Measurements from ENCODE around the gene PLBD2. TPM values are rescaled to one million over a fixed set of nuclear protein-coding genes. Genes with fewer than 3 reads are reported as not detected.

PLBD2 gene
- total and polyA plus RNA-seq, 4 donors: 12.1 to 31.2 (median 19.6) TPM

DNA sequence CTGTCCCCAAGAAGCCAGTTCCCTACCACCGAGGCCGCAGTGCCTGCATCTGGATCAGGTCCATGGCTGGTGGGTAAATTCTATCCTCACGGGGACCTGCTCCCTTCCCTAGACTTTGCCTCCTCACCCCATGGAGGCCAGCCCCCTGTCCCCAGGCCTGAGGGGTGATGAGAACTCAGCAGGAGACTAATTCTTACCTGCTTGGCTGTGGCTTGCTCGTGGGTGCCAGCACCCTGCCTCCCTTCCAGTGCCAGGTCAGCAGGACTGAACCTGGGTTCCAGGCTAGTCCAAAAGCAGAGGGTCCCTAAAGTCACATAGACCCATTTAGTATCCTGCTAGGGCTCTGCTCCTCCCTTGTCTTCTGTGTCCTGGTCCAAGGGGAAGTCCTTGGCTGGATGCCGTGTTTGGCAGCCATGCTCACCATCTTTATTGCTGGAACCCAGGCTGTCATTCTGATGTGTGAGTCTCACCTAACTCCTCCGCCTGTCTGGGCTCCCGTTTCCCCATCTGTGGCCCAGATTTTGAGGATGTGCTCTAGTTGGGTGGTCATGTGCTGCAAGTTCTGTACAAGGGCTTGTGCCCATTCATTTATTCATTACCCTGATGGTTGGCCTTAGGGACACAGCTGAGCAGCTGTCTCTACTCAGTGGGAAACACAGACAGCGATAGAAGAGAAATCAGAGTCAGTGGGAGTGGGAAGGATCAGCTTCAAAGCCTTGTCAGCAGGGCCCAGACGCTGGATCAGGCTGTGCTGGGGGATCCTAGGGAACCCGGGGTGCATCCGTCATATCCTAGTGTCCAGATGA is 949 bp downstream of the PLBD2 start:
- no peaks in the 10 kb centered on the region for H3K36me3 ChIP-seq (ENCODE audit: control insufficient read depth in 4 of 4, insufficient read depth in 3 of 4, low read depth in 1 of 4, low read length in 3 of 4)
- H3K4me1 ChIP-seq (ENCODE audit: control insufficient read depth in 4 of 4, insufficient read depth in 4 of 4, low read length in 3 of 4): peaks cover 2 to 17% (median 10%) of the 10 kb centered on the region in 4 donors
- WGBS: 51% methylated on average over 11 of the region's 11 CpGs
- H3K4me3 ChIP-seq (ENCODE audit: low read depth in 1 of 3, low read length in 3 of 3): peak overlapping the region; percentile 41 to 96 (median 74)
- peak overlapping the region in 1 of 2 donors; percentile 48 for H3K9ac ChIP-seq (ENCODE audit: low read depth in 1 of 2, low read length in 2 of 2)
- no peaks in the 10 kb centered on the region for H3K9me3 ChIP-seq (ENCODE audit: control insufficient read depth in 4 of 4, low read length in 3 of 4)
- TF ChIP-seq TAF1 (conservative IDR thresholded peaks at IDR 0.05) (no peak), EGR1 (IDR thresholded peaks at IDR 0.05; ENCODE audit: low read depth in 2 of 2) (no peak), JUND (IDR thresholded peaks at IDR 0.05) (no peak), NR2F2 (IDR thresholded peaks at IDR 0.05) (no peak), SP1 (IDR thresholded peaks at IDR 0.05) (no peak), FOXA2 (IDR thresholded peaks at IDR 0.05) (no peak), ATF3 (IDR thresholded peaks at IDR 0.05) (no peak), RXRA (IDR thresholded peaks at IDR 0.05) (no peak), HNF4G (IDR thresholded peaks at IDR 0.05) (no peak), YY1 (IDR thresholded peaks at IDR 0.05) (no peak), HNF4A (conservative IDR thresholded peaks at IDR 0.05) (no peak), REST (IDR thresholded peaks at IDR 0.05) (no peak), FOXA1 (IDR thresholded peaks at IDR 0.05) (no peak), GABPA (IDR thresholded peaks at IDR 0.05 in 1 of 2, conservative IDR thresholded peaks at IDR 0.05 in 1 of 2) (no peak), RAD21 (IDR thresholded peaks at IDR 0.05) (no peak)
- TF ChIP-seq, protein P1, sequence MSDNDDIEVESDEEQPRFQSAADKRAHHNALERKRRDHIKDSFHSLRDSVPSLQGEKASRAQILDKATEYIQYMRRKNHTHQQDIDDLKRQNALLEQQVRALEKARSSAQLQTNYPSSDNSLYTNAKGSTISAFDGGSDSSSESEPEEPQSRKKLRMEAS (IDR thresholded peaks at IDR 0.05): no peak
- TF ChIP-seq, protein P2, sequence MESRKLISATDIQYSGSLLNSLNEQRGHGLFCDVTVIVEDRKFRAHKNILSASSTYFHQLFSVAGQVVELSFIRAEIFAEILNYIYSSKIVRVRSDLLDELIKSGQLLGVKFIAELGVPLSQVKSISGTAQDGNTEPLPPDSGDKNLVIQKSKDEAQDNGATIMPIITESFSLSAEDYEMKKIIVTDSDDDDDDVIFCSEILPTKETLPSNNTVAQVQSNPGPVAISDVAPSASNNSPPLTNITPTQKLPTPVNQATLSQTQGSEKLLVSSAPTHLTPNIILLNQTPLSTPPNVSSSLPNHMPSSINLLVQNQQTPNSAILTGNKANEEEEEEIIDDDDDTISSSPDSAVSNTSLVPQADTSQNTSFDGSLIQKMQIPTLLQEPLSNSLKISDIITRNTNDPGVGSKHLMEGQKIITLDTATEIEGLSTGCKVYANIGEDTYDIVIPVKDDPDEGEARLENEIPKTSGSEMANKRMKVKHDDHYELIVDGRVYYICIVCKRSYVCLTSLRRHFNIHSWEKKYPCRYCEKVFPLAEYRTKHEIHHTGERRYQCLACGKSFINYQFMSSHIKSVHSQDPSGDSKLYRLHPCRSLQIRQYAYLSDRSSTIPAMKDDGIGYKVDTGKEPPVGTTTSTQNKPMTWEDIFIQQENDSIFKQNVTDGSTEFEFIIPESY (IDR thresholded peaks at IDR 0.05): no peak
- TF ChIP-seq, protein P3, sequence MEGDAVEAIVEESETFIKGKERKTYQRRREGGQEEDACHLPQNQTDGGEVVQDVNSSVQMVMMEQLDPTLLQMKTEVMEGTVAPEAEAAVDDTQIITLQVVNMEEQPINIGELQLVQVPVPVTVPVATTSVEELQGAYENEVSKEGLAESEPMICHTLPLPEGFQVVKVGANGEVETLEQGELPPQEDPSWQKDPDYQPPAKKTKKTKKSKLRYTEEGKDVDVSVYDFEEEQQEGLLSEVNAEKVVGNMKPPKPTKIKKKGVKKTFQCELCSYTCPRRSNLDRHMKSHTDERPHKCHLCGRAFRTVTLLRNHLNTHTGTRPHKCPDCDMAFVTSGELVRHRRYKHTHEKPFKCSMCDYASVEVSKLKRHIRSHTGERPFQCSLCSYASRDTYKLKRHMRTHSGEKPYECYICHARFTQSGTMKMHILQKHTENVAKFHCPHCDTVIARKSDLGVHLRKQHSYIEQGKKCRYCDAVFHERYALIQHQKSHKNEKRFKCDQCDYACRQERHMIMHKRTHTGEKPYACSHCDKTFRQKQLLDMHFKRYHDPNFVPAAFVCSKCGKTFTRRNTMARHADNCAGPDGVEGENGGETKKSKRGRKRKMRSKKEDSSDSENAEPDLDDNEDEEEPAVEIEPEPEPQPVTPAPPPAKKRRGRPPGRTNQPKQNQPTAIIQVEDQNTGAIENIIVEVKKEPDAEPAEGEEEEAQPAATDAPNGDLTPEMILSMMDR (IDR thresholded peaks at IDR 0.05; ENCODE audit: low read depth, low read length, missing input control): no peak
- DNase-seq (ENCODE audit: low spot score): no peak
- no peaks in the 10 kb centered on the region for H3K27me3 ChIP-seq (ENCODE audit: control insufficient read depth in 4 of 4, insufficient read depth in 4 of 4, low read length in 3 of 4)
- peak overlapping the region; percentile 51 to 73 for H3K27ac ChIP-seq (ENCODE audit: low read depth in 1 of 2, low read length in 2 of 2)
